ENCODE results near the gene ANKRD33B. TPM values are rescaled to one million over a fixed set of nuclear protein-coding genes. Genes with fewer than 3 reads are reported as not detected.

Gene ANKRD33B
- total RNA-seq, 1 experiment from 2014 or later: 10.9 TPM

GRCh38 chr5:10553476-10553875 lies 10.4 kb upstream of the ANKRD33B start:
- Histone ChIP-seq H3K79me2 (ENCODE audit: insufficient read depth, low read length) (no peaks in the 10 kb centered on the region), H3K9me3 (ENCODE audit: control insufficient read depth in 1 of 2, insufficient read depth in 1 of 2, low read depth in 1 of 2, low read length in 2 of 2) (peaks cover 0 to 8% of the 10 kb centered on the region in 2 experiments; a peak in 1 of 4 replicates), H3K4me2 (ENCODE audit: low read length) (peak overlapping the region; percentile 68; the same call in 1 of the 2 replicates), H3K27me3 (ENCODE audit: insufficient read depth, low read length) (no peaks in the 10 kb centered on the region), H3K4me3 (replicated peaks in 1 of 2; ENCODE audit: low read depth in 1 of 2, low read length in 2 of 2) (no peak overlapping the region), H4K20me1 (ENCODE audit: insufficient read depth) (no peaks in the 10 kb centered on the region), H3K9ac (ENCODE audit: low read length) (0 out of 2 replicates have a peak overlapping the region, but pooled peaks have one; percentile 65), H3K9me2 (ENCODE audit: insufficient read depth) (no peaks in the 10 kb centered on the region), H3K27ac (ENCODE audit: low read depth, low read length) (no peak overlapping the region), H3K4me1 (ENCODE audit: control insufficient read depth in 1 of 2, insufficient read depth in 2 of 2, low read length in 2 of 2) (peaks cover 41 to 89% of the 10 kb centered on the region in 2 experiments), H3K36me3 (ENCODE audit: control insufficient read depth in 1 of 2, insufficient read depth in 2 of 2, low read length in 2 of 2) (no peaks in the 10 kb centered on the region), H2AFZ (ENCODE audit: low read depth, low read length, poor library complexity, severe bottlenecking) (no peak overlapping the region)
- ATAC-seq (no peak), DNase-seq (ENCODE audit: low read depth, low spot score) (no peak)
- ChIA-PET RAD21 (ENCODE audit: low non-redundant PET in 1 of 2, low total read pairs in 2 of 2, uncharacterized antibody in 2 of 2, unreplicated experiment in 2 of 2) (no interaction called here), POLR2A (no interaction called here), CTCF (no interaction called here)
- TF ChIP-seq ELF1 (IDR thresholded peaks at IDR 0.05; ENCODE audit: borderline replicate concordance, low read depth) (no peak), TCF7L2 (IDR thresholded peaks at IDR 0.05; ENCODE audit: borderline replicate concordance, extremely low read depth, insufficient read depth, insufficient read length) (no peak), CBX3 (IDR thresholded peaks at IDR 0.05; ENCODE audit: low read depth) (no peak), YY1 (IDR thresholded peaks at IDR 0.05; ENCODE audit: extremely low read depth, insufficient replicate concordance, low read depth, low read length) (no peak), SRF (IDR thresholded peaks at IDR 0.05; ENCODE audit: low read depth) (no peak)
- BruUV-seq (replicated peaks): no TSS peak
- intact Hi-C loops (cut with micrococcal nuclease): no loop called here

GRCh38 chr5:10555277-10555684 lies 8.6 kb upstream of the ANKRD33B start:
- Histone ChIP-seq H3K4me1 (ENCODE audit: control insufficient read depth in 1 of 2, insufficient read depth in 2 of 2, low read length in 2 of 2) (peaks cover 36 to 79% of the 10 kb centered on the region in 2 experiments), H3K79me2 (ENCODE audit: insufficient read depth, low read length) (no peaks in the 10 kb centered on the region), H3K9me2 (ENCODE audit: insufficient read depth) (no peaks in the 10 kb centered on the region), H3K27me3 (ENCODE audit: insufficient read depth, low read length) (no peaks in the 10 kb centered on the region), H2AFZ (ENCODE audit: low read depth, low read length, poor library complexity, severe bottlenecking) (peak overlapping the region; percentile 57), H3K4me2 (ENCODE audit: low read length) (peak overlapping the region; percentile 65), H3K36me3 (ENCODE audit: control insufficient read depth in 1 of 2, insufficient read depth in 2 of 2, low read length in 2 of 2) (no peaks in the 10 kb centered on the region), H3K9me3 (ENCODE audit: control insufficient read depth in 1 of 2, insufficient read depth in 1 of 2, low read depth in 1 of 2, low read length in 2 of 2) (no peaks in the 10 kb centered on the region), H3K27ac (ENCODE audit: low read depth, low read length) (no peak overlapping the region), H4K20me1 (ENCODE audit: insufficient read depth) (no peaks in the 10 kb centered on the region), H3K9ac (ENCODE audit: low read length) (peak overlapping the region; percentile 54), H3K4me3 (replicated peaks in 1 of 2; ENCODE audit: low read depth in 1 of 2, low read length in 2 of 2) (peak overlapping the region in 1 of 2 experiments; percentile 10; a peak in 2 of 4 replicates)
- no peak for TF ChIP-seq EZH2phosphoT487 (IDR thresholded peaks at IDR 0.05; ENCODE audit: borderline replicate concordance)
- no peak for TF ChIP-seq RAD21 (IDR thresholded peaks at IDR 0.05; ENCODE audit: low read depth)
- TF ChIP-seq FOSL1 (IDR thresholded peaks at IDR 0.05; ENCODE audit: low read depth): no peak; the same call in 1 of the 2 replicates
- no peak for TF ChIP-seq MAX (IDR thresholded peaks at IDR 0.05)
- no peak for TF ChIP-seq ZBTB33 (IDR thresholded peaks at IDR 0.05; ENCODE audit: extremely low read depth, insufficient replicate concordance, low read length)
- TF ChIP-seq SIN3A (IDR thresholded peaks at IDR 0.05; ENCODE audit: low read depth): no peak
- DNase-seq (ENCODE audit: low read depth, low spot score): no peak
- intact Hi-C loops (cut with micrococcal nuclease): no loop called here
- no peak for ATAC-seq
- POLR2A ChIA-PET: no interaction called here
- BruUV-seq (replicated peaks): no TSS peak
- CTCF ChIA-PET: no interaction called here
- RAD21 ChIA-PET (ENCODE audit: low non-redundant PET in 1 of 2, low total read pairs in 2 of 2, uncharacterized antibody in 2 of 2, unreplicated experiment in 2 of 2): no interaction called here

Measured in HCT116 (cell line).